IMR-90 (cell line): Measurements from ENCODE around the gene RABL2B. TPM values are rescaled to one million over a fixed set of nuclear protein-coding genes. Genes with fewer than 3 reads are reported as not detected.
"Not testable (repeated sequence)": the region's sequence is repeated elsewhere in the genome, so short reads cannot be mapped to it uniquely, and the experiment has no call there.

Experiments
- ATAC-seq: fragments of 200-7000 bp; cut with Tn5 transposase; 2 replicates; pipeline ENCODE4 v1.9.1; 2020; ENCODE audit warnings: low read depth, mild to moderate bottlenecking, moderate library complexity
- BruUV-seq: library from RNA; stranded (reverse); fragments of 400-500 nt; replicated peaks from 2 replicates; lab custom pipeline; 2021; lab: Mats Ljungman, UMichigan
- CTCF ChIA-PET: fragments of 300-600 bp; formaldehyde crosslinking; extraction: SDS; loops from one replicate; lab custom pipeline; 2021; ENCODE audit warnings: antibody characterized with exemption; lab: Yijun Ruan, JAX
- POLR2A ChIA-PET: fragments of 300-600 bp; sonication (Branson Sonifier 250); formaldehyde crosslinking; loops from one replicate; lab custom pipeline; 2022; ENCODE audit warnings: antibody characterized with exemption; ENCODE audit not compliant: unreplicated experiment; lab: Charles Lee
- DNase-seq: peaks from one replicate; pipeline ENCODE4 v3.0.0; 2013
- H2AFZ ChIP-seq: replicated peaks from 2 replicates; pipeline ENCODE3; 2013; ENCODE audit warnings: low read length, mild to moderate bottlenecking; ENCODE audit not compliant: poor library complexity
- H2AK5ac ChIP-seq: 2 replicates; pipeline ENCODE4 v1.6.1; 2013; ENCODE audit warnings: low read depth, low read length, inconsistent platforms
- H2AK9ac ChIP-seq: replicated peaks from 2 replicates; pipeline ENCODE3; 2013; ENCODE audit warnings: mild to moderate bottlenecking, low read depth, low read length, moderate library complexity; ENCODE audit not compliant: poor library complexity
- H2BK120ac ChIP-seq: 2 replicates; pipeline ENCODE4 v1.6.1; 2013; ENCODE audit warnings: low read depth, low read length, inconsistent platforms
- H2BK15ac ChIP-seq: 3 replicates; pipeline ENCODE4 v1.6.1; 2013; ENCODE audit warnings: low read depth, low read length, inconsistent platforms
- H2BK20ac ChIP-seq: 2 replicates; pipeline ENCODE4 v1.6.1; 2013; ENCODE audit warnings: low read depth, mild to moderate bottlenecking, inconsistent platforms, low read length, moderate library complexity
- H2BK5ac ChIP-seq: 2 replicates; pipeline ENCODE4 v1.6.1; 2013; ENCODE audit warnings: mild to moderate bottlenecking, low read depth, low read length, inconsistent platforms; ENCODE audit not compliant: poor library complexity, severe bottlenecking
- H3K14ac ChIP-seq: replicated peaks from 2 replicates; pipeline ENCODE4 v1.6.1; 2013; ENCODE audit warnings: low read depth, low read length, inconsistent platforms
- H3K18ac ChIP-seq: 2 replicates; pipeline ENCODE4 v1.6.1; 2013; ENCODE audit warnings: low read depth, low read length, control low read depth
- H3K23ac ChIP-seq: 2 replicates; pipeline ENCODE4 v1.6.1; 2013; ENCODE audit warnings: low read depth, low read length, inconsistent platforms
- H3K27ac ChIP-seq: 2 replicates; pipeline ENCODE4 v1.5.1; 2013; ENCODE audit warnings: mild to moderate bottlenecking, control low read depth, low read length; ENCODE audit not compliant: insufficient read depth
- H3K27me3 ChIP-seq: 2 replicates; pipeline ENCODE4 v1.6.1; 2013; ENCODE audit warnings: low read length; ENCODE audit not compliant: control insufficient read depth, insufficient read depth
- H3K36me3 ChIP-seq: 2 replicates; pipeline ENCODE4 v1.6.1; 2013; ENCODE audit warnings: low read length, mixed read lengths; ENCODE audit not compliant: control insufficient read depth, insufficient read depth
- H3K4ac ChIP-seq: 2 replicates; pipeline ENCODE4 v1.6.1; 2013; ENCODE audit warnings: low read depth, low read length, inconsistent platforms
- H3K4me1 ChIP-seq: 2 replicates; pipeline ENCODE4 v1.6.1; 2013; ENCODE audit warnings: low read length, mixed read lengths; ENCODE audit not compliant: control insufficient read depth, insufficient read depth
- H3K4me2 ChIP-seq: 2 replicates; pipeline ENCODE4 v1.6.1; 2013; ENCODE audit warnings: low read depth, mild to moderate bottlenecking, control low read depth, low read length, moderate library complexity
- H3K4me3 ChIP-seq: 2 replicates; pipeline ENCODE4 v1.5.1; 2013; ENCODE audit warnings: low read depth, mild to moderate bottlenecking, control low read depth, low read length, moderate library complexity; ENCODE audit not compliant: insufficient read depth
- H3K56ac ChIP-seq: 2 replicates; pipeline ENCODE4 v1.6.1; 2013; ENCODE audit warnings: low read length, inconsistent platforms; ENCODE audit not compliant: insufficient read depth; ENCODE audit errors: extremely low read depth
- H3K79me1 ChIP-seq, 2 experiments: 2 replicates each; pipeline ENCODE4 v1.6.1; 2013; ENCODE audit warnings: low read length in 2 of 2, inconsistent platforms in 1 of 2, low read depth in 1 of 2
- H3K9ac ChIP-seq: 2 replicates; pipeline ENCODE4 v1.6.1; 2013; ENCODE audit warnings: low read depth, low read length, control low read depth
- H3K9me1 ChIP-seq: 2 replicates; pipeline ENCODE4 v1.6.1; 2013; ENCODE audit warnings: low read length, inconsistent platforms; ENCODE audit not compliant: insufficient read depth
- H3K9me3 ChIP-seq: 2 replicates; pipeline ENCODE4 v1.6.1; 2013; ENCODE audit warnings: low read length; ENCODE audit not compliant: control insufficient read depth, insufficient read depth
- H4K20me1 ChIP-seq: 2 replicates; pipeline ENCODE4 v1.6.1; 2013; ENCODE audit warnings: low read length, inconsistent platforms; ENCODE audit not compliant: insufficient read depth
- H4K5ac ChIP-seq: 2 replicates; pipeline ENCODE4 v1.6.1; 2013; ENCODE audit warnings: mild to moderate bottlenecking, low read depth, low read length, control low read depth
- H4K8ac ChIP-seq, 2 experiments: 2 replicates each; pipeline ENCODE4 v1.6.1; 2013; ENCODE audit warnings: low read depth in 2 of 2, low read length in 2 of 2, control low read depth in 1 of 2, inconsistent platforms in 1 of 2
- H4K91ac ChIP-seq: 2 replicates; pipeline ENCODE4 v1.6.1; 2013; ENCODE audit warnings: low read depth, low read length, inconsistent platforms; ENCODE audit not compliant: insufficient read depth
- CTCF ChIP-seq: conservative IDR thresholded peaks from 2 replicates; pipeline ENCODE4 v1.5.1; 2012; ENCODE audit warnings: mild to moderate bottlenecking, low read depth, low read length, improper control_type of control experiment
- RAD21 ChIP-seq: IDR thresholded peaks from 2 replicates; pipeline ENCODE4 v1.6.1; 2012; ENCODE audit warnings: low read length, improper control_type of control experiment
- SMC3 ChIP-seq: fragments of 150-350 bp; IDR thresholded peaks from 2 replicates; pipeline ENCODE4 v1.6.1; 2016; ENCODE audit warnings: low read depth, mild to moderate bottlenecking, antibody characterized with exemption, low read length, moderate library complexity
- WGBS, 2 experiments: methylation state at CpG; one replicate each; pipeline versions ENCODE4 v1.1.5 to v1.1.7; 2013; ENCODE audit warnings: missing lambda C conversion rate in 2 of 2; ENCODE audit not compliant: insufficient read length in 1 of 2; ENCODE audit errors: extremely low coverage in 2 of 2; 5-methylcytosine and 5-hydroxymethylcytosine counted together
- dilution Hi-C: fragments of 300-500 bp; cut with HindIII; formaldehyde crosslinking; loops from one replicate; pipeline ENCODE4 v1.14.3; 2018; ENCODE audit warnings: low sequenced_read_pairs; ENCODE audit not compliant: unreplicated experiment
- in situ Hi-C: fragments of 300-500 bp; cut with MboI; formaldehyde crosslinking; loops from 3 replicates; pipeline ENCODE4 v1.14.3; 2019; ENCODE audit warnings: low sequenced_read_pairs, inconsistent platforms, mixed read lengths
- intact Hi-C: fragments of 100-400 bp; cut with micrococcal nuclease; formaldehyde crosslinking; loops from 2 replicates; pipeline ENCODE4 v1.10.0; 2022
- polyA plus RNA-seq, 3 experiments: library from polyadenylated mRNA; depleted of rRNA; stranded (reverse); fragments of >200 nt; gene quantifications; 2 replicates each; pipeline ENCODE4 v1.2.3, GENCODE V29; 2012; ENCODE audit warnings: low replicate concordance in 1 of 3
- total RNA-seq: library from RNA; depleted of rRNA; stranded (reverse); fragments of >200 nt; gene quantifications from 2 replicates; pipeline ENCODE4 v1.2.3, GENCODE V29; 2012

RABL2B gene
- total and polyA plus RNA-seq, 2 of the 4 experiments (the other 2 are of a cell fraction): 8.4 to 23.3 TPM

- H3K9me3 ChIP-seq, H3K4me2 ChIP-seq, H2BK20ac ChIP-seq, H2AK9ac ChIP-seq, H4K91ac ChIP-seq, H2BK5ac ChIP-seq, POLR2A ChIA-PET, H3K23ac ChIP-seq, H3K18ac ChIP-seq, H4K20me1 ChIP-seq, H3K14ac ChIP-seq, H2BK120ac ChIP-seq, H3K4ac ChIP-seq, BruUV-seq, H3K9me1 ChIP-seq, in situ Hi-C loops, H4K8ac ChIP-seq, H3K27ac ChIP-seq, H3K27me3 ChIP-seq, H3K79me1 ChIP-seq, H3K4me1 ChIP-seq, H3K4me3 ChIP-seq, H3K36me3 ChIP-seq, H2BK15ac ChIP-seq, H2AFZ ChIP-seq, H2AK5ac ChIP-seq, H3K56ac ChIP-seq, H4K5ac ChIP-seq, H3K9ac ChIP-seq, dilution Hi-C loops, intact Hi-C loops: not testable (repeated sequence)
- CTCF ChIA-PET: interaction anchor here (0.7 kb wide), 1 partner anchor 51 kb away, joined by 3 read pairs; no protein-coding TSS in a partner anchor
- 20% methylated on average over 1 of the region's 12 CpGs; no CpG with 5 or more reads in 1 of the 2 experiments for WGBS, 2 experiments
- DNase-seq (peak; percentile 27), ATAC-seq (peak; percentile 88)
- peak; percentile 38 for TF ChIP-seq RAD21
- TF ChIP-seq SMC3: peak; percentile 45
- TF ChIP-seq CTCF: peak; percentile 50
Observed at GRCh38 chr22:50775132-50775531, 8.3 kb downstream of the RABL2B start.

GRCh38 chr22:50764288-50764687, 19.1 kb downstream of the RABL2B start:
- H2AK5ac ChIP-seq, H4K91ac ChIP-seq, H2BK15ac ChIP-seq, H4K8ac ChIP-seq, H3K4me2 ChIP-seq, in situ Hi-C loops, H3K18ac ChIP-seq, POLR2A ChIA-PET, BruUV-seq, H2BK20ac ChIP-seq, H2BK5ac ChIP-seq, H3K79me1 ChIP-seq, H3K56ac ChIP-seq, H2BK120ac ChIP-seq, H3K9me1 ChIP-seq, H3K4ac ChIP-seq, H3K9ac ChIP-seq, H2AFZ ChIP-seq, H2AK9ac ChIP-seq, H3K4me1 ChIP-seq, H3K4me3 ChIP-seq, H3K14ac ChIP-seq, H3K23ac ChIP-seq, H3K36me3 ChIP-seq, CTCF ChIA-PET, H4K20me1 ChIP-seq, H3K27me3 ChIP-seq, H3K9me3 ChIP-seq, H3K27ac ChIP-seq, H4K5ac ChIP-seq, dilution Hi-C loops, intact Hi-C loops: not testable (repeated sequence)
- DNase-seq (peak; percentile 15), ATAC-seq (peak; percentile 75)
- no CpG with 5 or more reads among the region's 3 CpGs for WGBS, 2 experiments
